AG04450 (cell line): ENCODE results near the gene RAMACL. TPM values are rescaled to one million over a fixed set of nuclear protein-coding genes. Genes with fewer than 3 reads are reported as not detected.

Source experiments
- CTCF ChIA-PET: fragments of 300-600, 350-600 bp; formaldehyde crosslinking; extraction: SDS; loops from one replicate; lab custom pipeline; 2022; ENCODE audit warnings: antibody characterized with exemption, inconsistent platforms; lab: Charles Lee
- POLR2A ChIA-PET: fragments of 350-600 bp; formaldehyde crosslinking; extraction: SDS; loops from one replicate; lab custom pipeline; 2021; ENCODE audit warnings: antibody characterized with exemption, inconsistent platforms; lab: Yijun Ruan, JAX
- DNase-seq: peaks from one replicate; pipeline ENCODE4 v3.0.0-alpha.2; 2011; ENCODE audit warnings: low read depth, low spot score
- H3K27ac ChIP-seq: one replicate; pipeline ENCODE4 v1.5.1; 2012; ENCODE audit warnings: low read depth, low read length, control low read depth
- H3K27me3 ChIP-seq: one replicate; pipeline ENCODE4 v1.6.0; 2012; ENCODE audit warnings: low read length; ENCODE audit not compliant: control insufficient read depth, insufficient read depth
- H3K4me3 ChIP-seq: 2 replicates; pipeline ENCODE4 v1.5.1; 2011; ENCODE audit warnings: mild to moderate bottlenecking, low read depth, low read length, control low read depth
- H3K9me3 ChIP-seq: 2 replicates; pipeline ENCODE4 v1.5.1; 2012; ENCODE audit warnings: low read length; ENCODE audit not compliant: control insufficient read depth, insufficient read depth
- polyA plus RNA-seq: library from polyadenylated mRNA; depleted of rRNA; stranded (reverse); fragments of >200 nt; gene quantifications from 2 replicates; pipeline ENCODE4 v1.2.3, GENCODE V29; 2011
- TF ChIP-seq, protein P1 (sequence below): IDR thresholded peaks from 2 replicates; pipeline ENCODE4 v1.5.1; 2011; ENCODE audit warnings: low read depth, low read length, control low read depth, inconsistent platforms

The RAMACL gene
- polyA plus RNA-seq, 1 experiment: 0.77 TPM

DNA sequence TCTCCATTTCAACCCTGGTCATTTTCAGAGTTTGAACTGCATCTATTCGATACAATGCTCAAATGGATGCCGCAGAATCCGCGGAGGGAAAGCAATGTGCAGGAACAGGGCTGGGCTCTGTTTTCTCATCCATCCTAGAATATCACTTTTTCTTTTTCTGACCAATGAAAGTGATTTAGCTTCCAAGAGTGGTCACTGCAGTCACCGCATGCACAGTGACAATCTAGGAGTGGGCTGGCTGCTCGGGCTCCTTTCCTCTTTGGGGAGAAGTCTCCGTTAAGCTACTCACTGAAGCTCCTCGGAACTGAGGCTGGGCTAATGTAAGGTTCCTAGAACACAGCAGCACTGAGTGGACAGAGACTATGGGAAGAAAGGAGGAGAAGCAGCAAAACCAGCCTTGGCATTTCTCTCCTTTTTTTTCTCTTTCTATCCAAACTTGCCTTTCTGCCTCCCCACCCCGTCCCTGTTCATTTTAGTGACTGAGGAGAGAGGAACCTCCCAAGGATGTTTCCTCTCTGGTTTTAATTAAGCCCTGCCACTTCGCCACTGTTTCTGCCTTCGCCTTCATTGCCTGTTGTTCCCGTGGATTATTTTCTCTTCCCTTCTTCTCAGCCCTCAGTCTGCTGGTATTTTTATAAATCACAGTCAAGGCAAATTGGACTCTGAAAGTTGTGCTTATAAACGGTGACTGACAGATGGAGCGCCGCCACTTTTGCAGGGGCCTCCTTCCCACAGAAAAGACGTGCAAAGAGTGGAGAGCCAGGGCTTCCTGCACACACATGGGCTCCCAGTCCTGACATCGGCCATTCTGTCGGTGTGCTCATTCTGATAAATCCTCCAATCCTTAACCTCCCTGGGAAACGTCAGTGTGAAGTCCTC is 41.1 kb downstream of the RAMACL start:
- no peak for DNase-seq
- ChIA-PET CTCF (no interaction called here), POLR2A (no interaction called here)
- TF ChIP-seq, protein P1, sequence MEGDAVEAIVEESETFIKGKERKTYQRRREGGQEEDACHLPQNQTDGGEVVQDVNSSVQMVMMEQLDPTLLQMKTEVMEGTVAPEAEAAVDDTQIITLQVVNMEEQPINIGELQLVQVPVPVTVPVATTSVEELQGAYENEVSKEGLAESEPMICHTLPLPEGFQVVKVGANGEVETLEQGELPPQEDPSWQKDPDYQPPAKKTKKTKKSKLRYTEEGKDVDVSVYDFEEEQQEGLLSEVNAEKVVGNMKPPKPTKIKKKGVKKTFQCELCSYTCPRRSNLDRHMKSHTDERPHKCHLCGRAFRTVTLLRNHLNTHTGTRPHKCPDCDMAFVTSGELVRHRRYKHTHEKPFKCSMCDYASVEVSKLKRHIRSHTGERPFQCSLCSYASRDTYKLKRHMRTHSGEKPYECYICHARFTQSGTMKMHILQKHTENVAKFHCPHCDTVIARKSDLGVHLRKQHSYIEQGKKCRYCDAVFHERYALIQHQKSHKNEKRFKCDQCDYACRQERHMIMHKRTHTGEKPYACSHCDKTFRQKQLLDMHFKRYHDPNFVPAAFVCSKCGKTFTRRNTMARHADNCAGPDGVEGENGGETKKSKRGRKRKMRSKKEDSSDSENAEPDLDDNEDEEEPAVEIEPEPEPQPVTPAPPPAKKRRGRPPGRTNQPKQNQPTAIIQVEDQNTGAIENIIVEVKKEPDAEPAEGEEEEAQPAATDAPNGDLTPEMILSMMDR: no peak
- no peaks in the 10 kb centered on the region; the same call in none of the 2 replicates for H3K9me3 ChIP-seq
- H3K27me3 ChIP-seq: no peaks in the 10 kb centered on the region
- H3K27ac ChIP-seq: no peak overlapping the region
- no peak overlapping the region for H3K4me3 ChIP-seq

DNA sequence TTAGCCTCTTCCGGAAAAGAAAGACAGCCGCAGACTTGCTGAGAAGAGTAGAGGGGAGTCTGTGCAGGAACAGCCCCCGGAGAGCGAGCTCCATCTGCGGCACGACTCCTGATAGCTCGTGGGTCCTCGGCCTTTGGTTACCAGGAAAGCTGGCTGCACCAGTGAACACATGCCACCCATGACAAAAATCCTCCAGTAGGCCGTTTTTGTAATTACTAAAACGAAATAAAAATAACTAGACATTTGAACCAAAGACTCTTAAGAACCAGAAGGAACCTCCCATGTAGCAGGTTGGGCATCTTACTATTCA is 42.2 kb downstream of the RAMACL start:
- DNase-seq: no peak
- H3K27me3 ChIP-seq: no peaks in the 10 kb centered on the region
- no peak overlapping the region for H3K4me3 ChIP-seq
- no peak overlapping the region for H3K27ac ChIP-seq
- ChIA-PET POLR2A (no interaction called here), CTCF (no interaction called here)
- TF ChIP-seq, protein P1: no peak
- H3K9me3 ChIP-seq: no peaks in the 10 kb centered on the region; the same call in 1 of the 2 replicates

DNA sequence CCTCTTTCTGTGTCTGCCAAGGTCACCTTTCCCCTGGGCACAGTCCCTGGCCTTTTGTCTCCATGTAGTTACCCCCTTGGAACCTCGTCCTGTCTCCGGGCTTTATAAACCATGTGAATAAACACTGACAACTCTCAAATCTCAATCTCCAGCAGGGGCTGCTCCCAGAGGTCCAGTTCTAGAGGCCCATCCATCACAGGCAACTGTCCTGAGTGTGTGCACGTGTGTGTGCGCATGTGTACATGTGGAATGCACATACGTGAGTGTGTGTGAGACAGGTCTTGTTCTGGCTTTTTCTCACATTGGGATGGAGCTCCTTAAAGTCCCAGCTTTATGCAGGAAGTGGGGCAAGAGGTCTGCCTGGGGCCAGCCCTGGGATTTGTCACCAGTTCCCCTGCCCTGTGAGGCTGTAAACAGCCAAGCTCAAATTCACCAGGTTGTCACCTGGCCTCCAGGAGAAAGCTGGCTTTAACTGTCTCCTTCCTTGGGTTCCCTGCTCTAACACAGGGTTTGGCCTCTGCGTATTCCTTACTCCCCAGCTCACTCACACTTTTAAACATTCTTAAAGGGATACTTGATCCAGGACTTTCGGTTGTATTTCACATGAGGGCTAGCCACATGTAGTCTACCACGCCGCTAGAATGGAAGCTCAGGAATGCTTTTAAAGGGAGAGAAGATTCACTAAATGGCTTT is 42.7 kb downstream of the RAMACL start:
- Histone ChIP-seq H3K27me3 (no peaks in the 10 kb centered on the region), H3K27ac (no peak overlapping the region), H3K9me3 (no peaks in the 10 kb centered on the region; the same call in 1 of the 2 replicates), H3K4me3 (no peak overlapping the region)
- ChIA-PET POLR2A (no interaction called here), CTCF (no interaction called here)
- DNase-seq: no peak
- TF ChIP-seq, protein P1: no peak

DNA sequence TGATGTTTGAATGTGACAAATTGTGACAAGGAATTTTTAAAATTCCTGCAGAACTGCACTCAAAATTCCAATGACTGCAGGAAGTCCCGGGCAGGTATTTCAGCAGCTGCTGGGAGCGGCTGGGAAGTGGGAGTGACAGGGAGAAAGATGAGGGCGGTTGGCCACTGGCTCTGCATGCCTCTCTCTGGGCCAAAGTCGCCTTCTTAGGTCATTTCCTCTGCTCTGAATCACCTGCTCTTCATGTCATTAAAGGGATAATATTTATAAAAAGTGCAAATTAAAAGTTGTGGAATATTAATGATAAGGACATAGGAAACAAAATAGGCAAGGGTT is 43.9 kb downstream of the RAMACL start:
- DNase-seq: no peak
- Histone ChIP-seq H3K9me3 (no peaks in the 10 kb centered on the region; the same call in 1 of the 2 replicates), H3K4me3 (no peak overlapping the region), H3K27me3 (no peaks in the 10 kb centered on the region), H3K27ac (no peak overlapping the region)
- CTCF ChIA-PET: no interaction called here
- POLR2A ChIA-PET: no interaction called here
- TF ChIP-seq, protein P1: no peak

DNA sequence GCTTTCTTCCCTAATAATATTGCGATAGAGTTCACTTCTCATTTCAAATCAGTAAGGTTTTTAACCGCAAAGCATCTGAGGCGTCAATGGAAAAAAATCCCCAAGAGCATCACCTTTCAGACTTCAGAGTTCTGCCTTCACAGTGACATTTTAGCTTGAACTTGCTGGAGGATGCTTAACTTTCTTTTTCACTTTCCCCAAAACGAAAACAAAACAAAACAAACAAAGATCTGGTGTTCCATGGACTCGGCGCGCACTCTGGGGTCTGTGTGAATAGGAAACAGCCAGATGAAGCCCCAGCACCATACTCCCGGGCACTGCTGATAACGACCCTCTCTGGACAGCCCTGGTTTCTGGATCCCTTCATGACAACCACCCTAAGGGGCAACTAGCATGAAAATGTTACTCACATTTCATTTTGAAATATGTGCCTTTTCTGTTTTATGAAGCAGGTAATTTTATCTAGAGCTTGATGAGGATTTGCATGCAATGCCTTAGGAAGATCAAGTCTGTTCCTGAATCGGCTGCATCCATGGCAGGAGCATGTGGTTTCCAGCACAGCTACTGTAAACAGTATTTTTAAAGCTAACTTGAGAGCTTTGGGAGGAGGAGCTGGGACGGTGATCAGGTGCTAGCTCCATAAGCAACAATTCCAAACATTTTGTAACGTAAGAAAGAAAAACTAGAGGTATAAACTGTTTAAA is 44.5 kb downstream of the RAMACL start:
- no peak for DNase-seq
- H3K27ac ChIP-seq: no peak overlapping the region
- no peaks in the 10 kb centered on the region for H3K27me3 ChIP-seq
- no peak overlapping the region for H3K4me3 ChIP-seq
- ChIA-PET CTCF (no interaction called here), POLR2A (no interaction called here)
- TF ChIP-seq, protein P1: no peak
- H3K9me3 ChIP-seq: no peaks in the 10 kb centered on the region; the same call in 1 of the 2 replicates
